ENCODE measurements around the gene TYW3. TPM values are rescaled to one million over a fixed set of nuclear protein-coding genes. Genes with fewer than 3 reads are reported as not detected.

TYW3 gene
- total and polyA plus RNA-seq, 4 donors: 6.2 to 13.1 (median 8.3) TPM

- peaks cover 0 to 2% (median under 1%) of the 10 kb centered on the region in 4 donors for H3K9me3 ChIP-seq (ENCODE audit: control insufficient read depth in 4 of 4, low read length in 3 of 4)
Measured at GRCh38 chr1:74799119-74799657, 66.2 kb downstream of the TYW3 start.

More at GRCh38 chr1:74799119-74799657, 66.2 kb downstream of the TYW3 start:
- Histone ChIP-seq H3K27ac (ENCODE audit: low read depth in 1 of 2, low read length in 2 of 2) (no peak overlapping the region), H3K9ac (ENCODE audit: low read depth in 1 of 2, low read length in 2 of 2) (no peak overlapping the region), H3K36me3 (ENCODE audit: control insufficient read depth in 4 of 4, insufficient read depth in 3 of 4, low read depth in 1 of 4, low read length in 3 of 4) (no peaks in the 10 kb centered on the region), H3K27me3 (ENCODE audit: control insufficient read depth in 4 of 4, insufficient read depth in 4 of 4, low read length in 3 of 4) (no peaks in the 10 kb centered on the region), H3K4me3 (ENCODE audit: low read depth in 1 of 3, low read length in 3 of 3) (no peak overlapping the region), H3K4me1 (ENCODE audit: control insufficient read depth in 4 of 4, insufficient read depth in 4 of 4, low read length in 3 of 4) (no peaks in the 10 kb centered on the region)
- no peak for DNase-seq (ENCODE audit: low spot score)
- TF ChIP-seq, protein P1, sequence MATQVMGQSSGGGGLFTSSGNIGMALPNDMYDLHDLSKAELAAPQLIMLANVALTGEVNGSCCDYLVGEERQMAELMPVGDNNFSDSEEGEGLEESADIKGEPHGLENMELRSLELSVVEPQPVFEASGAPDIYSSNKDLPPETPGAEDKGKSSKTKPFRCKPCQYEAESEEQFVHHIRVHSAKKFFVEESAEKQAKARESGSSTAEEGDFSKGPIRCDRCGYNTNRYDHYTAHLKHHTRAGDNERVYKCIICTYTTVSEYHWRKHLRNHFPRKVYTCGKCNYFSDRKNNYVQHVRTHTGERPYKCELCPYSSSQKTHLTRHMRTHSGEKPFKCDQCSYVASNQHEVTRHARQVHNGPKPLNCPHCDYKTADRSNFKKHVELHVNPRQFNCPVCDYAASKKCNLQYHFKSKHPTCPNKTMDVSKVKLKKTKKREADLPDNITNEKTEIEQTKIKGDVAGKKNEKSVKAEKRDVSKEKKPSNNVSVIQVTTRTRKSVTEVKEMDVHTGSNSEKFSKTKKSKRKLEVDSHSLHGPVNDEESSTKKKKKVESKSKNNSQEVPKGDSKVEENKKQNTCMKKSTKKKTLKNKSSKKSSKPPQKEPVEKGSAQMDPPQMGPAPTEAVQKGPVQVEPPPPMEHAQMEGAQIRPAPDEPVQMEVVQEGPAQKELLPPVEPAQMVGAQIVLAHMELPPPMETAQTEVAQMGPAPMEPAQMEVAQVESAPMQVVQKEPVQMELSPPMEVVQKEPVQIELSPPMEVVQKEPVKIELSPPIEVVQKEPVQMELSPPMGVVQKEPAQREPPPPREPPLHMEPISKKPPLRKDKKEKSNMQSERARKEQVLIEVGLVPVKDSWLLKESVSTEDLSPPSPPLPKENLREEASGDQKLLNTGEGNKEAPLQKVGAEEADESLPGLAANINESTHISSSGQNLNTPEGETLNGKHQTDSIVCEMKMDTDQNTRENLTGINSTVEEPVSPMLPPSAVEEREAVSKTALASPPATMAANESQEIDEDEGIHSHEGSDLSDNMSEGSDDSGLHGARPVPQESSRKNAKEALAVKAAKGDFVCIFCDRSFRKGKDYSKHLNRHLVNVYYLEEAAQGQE (IDR thresholded peaks at IDR 0.05): no peak
- TF ChIP-seq JUND (IDR thresholded peaks at IDR 0.05) (no peak), SP1 (IDR thresholded peaks at IDR 0.05) (no peak), HNF4A (conservative IDR thresholded peaks at IDR 0.05) (no peak), EGR1 (IDR thresholded peaks at IDR 0.05; ENCODE audit: low read depth in 2 of 2) (no peak), FOXA2 (IDR thresholded peaks at IDR 0.05) (no peak), FOXA1 (IDR thresholded peaks at IDR 0.05) (no peak), YY1 (IDR thresholded peaks at IDR 0.05) (no peak), ZBTB33 (IDR thresholded peaks at IDR 0.05) (no peak), RXRA (IDR thresholded peaks at IDR 0.05) (no peak), TAF1 (conservative IDR thresholded peaks at IDR 0.05) (no peak), CTCF (IDR thresholded peaks at IDR 0.05; ENCODE audit: low read depth, low read length, missing input control) (no peak), GABPA (IDR thresholded peaks at IDR 0.05 in 1 of 2, conservative IDR thresholded peaks at IDR 0.05 in 1 of 2) (no peak), ATF3 (IDR thresholded peaks at IDR 0.05) (no peak), HNF4G (IDR thresholded peaks at IDR 0.05) (no peak), NR2F2 (IDR thresholded peaks at IDR 0.05) (no peak), RAD21 (IDR thresholded peaks at IDR 0.05) (no peak)
- TF ChIP-seq, protein P2, sequence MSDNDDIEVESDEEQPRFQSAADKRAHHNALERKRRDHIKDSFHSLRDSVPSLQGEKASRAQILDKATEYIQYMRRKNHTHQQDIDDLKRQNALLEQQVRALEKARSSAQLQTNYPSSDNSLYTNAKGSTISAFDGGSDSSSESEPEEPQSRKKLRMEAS (IDR thresholded peaks at IDR 0.05): no peak

Data from liver (tissue), 9 donors.